ENCODE data around the gene IYD.

IYD gene

GRCh38 chr6:150395388-150396009 is 26.7 kb downstream of the IYD start:
- DNase-seq = peak; percentile 50

GRCh38 chr6:150403458-150404246 is 34.8 kb downstream of the IYD start:
- DNase-seq = no peak

- DNase-seq = no peak
Observed at GRCh38 chr6:150406948-150407347, 38.1 kb downstream of the IYD start.

GRCh38 chr6:150408842-150409241 is 40.0 kb downstream of the IYD start:
- DNase-seq = no peak

- no peak for DNase-seq
Observed at GRCh38 chr6:150409576-150410066, 40.8 kb downstream of the IYD start.

- no peak for DNase-seq
Observed at GRCh38 chr6:150410399-150410798, 41.6 kb downstream of the IYD start.

- DNase-seq = no peak
Observed at GRCh38 chr6:150410906-150411305, 42.1 kb downstream of the IYD start.

GRCh38 chr6:150412221-150412620 is 43.4 kb downstream of the IYD start:
- DNase-seq = no peak

GRCh38 chr6:150413198-150413597 is 44.4 kb downstream of the IYD start:
- no peak for DNase-seq

- DNase-seq = no peak
Observed at GRCh38 chr6:150413781-150414281, 45.0 kb downstream of the IYD start.

GRCh38 chr6:150416128-150416527 is 47.3 kb downstream of the IYD start:
- DNase-seq = no peak

GRCh38 chr6:150417250-150417649 is 48.4 kb downstream of the IYD start:
- DNase-seq = no peak

GRCh38 chr6:150417899-150418826 is 49.4 kb downstream of the IYD start:
- peak; percentile 52 for DNase-seq

GRCh38 chr6:150418827-150419594 is 50.2 kb downstream of the IYD start:
- DNase-seq = peak; percentile 55

GRCh38 chr6:150420428-150420827 is 51.6 kb downstream of the IYD start:
- no peak for DNase-seq

- DNase-seq = no peak
Observed at GRCh38 chr6:150420926-150421325, 52.1 kb downstream of the IYD start.

- no peak for DNase-seq
Observed at GRCh38 chr6:150425508-150425907, 56.7 kb downstream of the IYD start.

GRCh38 chr6:150426198-150426597 is 57.4 kb downstream of the IYD start:
- no peak for DNase-seq

- DNase-seq = no peak
Observed at GRCh38 chr6:150427037-150427602, 58.3 kb downstream of the IYD start.

- DNase-seq = no peak
Observed at GRCh38 chr6:150427843-150428242, 59.0 kb downstream of the IYD start.

- no peak for DNase-seq
Observed at GRCh38 chr6:150430815-150431214, 62.0 kb downstream of the IYD start.

- no peak for DNase-seq
Observed at GRCh38 chr6:150435360-150435759, 66.5 kb downstream of the IYD start.
